BJ (cell line): ENCODE data around the gene DOCK4. TPM values are rescaled to one million over a fixed set of nuclear protein-coding genes. Genes with fewer than 3 reads are reported as not detected.

Experiments
- CTCF ChIA-PET: fragments of 350-600 bp; formaldehyde crosslinking; extraction: SDS; loops from one replicate; lab custom pipeline; 2021; ENCODE audit warnings: antibody characterized with exemption, inconsistent platforms; lab: Yijun Ruan, JAX
- POLR2A ChIA-PET: fragments of 300-600 bp; sonication (Branson Sonifier 250); formaldehyde crosslinking; extraction: SDS; loops from one replicate; lab custom pipeline; 2021; ENCODE audit warnings: antibody characterized with exemption; lab: Charles Lee
- DNase-seq: peaks from one replicate; pipeline ENCODE4 v3.0.0-alpha.2; 2011; ENCODE audit warnings: low read depth
- H3K27me3 ChIP-seq: 2 replicates; pipeline ENCODE4 v1.6.0; 2011; ENCODE audit warnings: low read length; ENCODE audit not compliant: control insufficient read depth, insufficient read depth
- H3K36me3 ChIP-seq: 2 replicates; pipeline ENCODE4 v1.5.1; 2011; ENCODE audit warnings: low read length; ENCODE audit not compliant: control insufficient read depth, insufficient read depth
- H3K4me3 ChIP-seq: 2 replicates; pipeline ENCODE4 v1.5.1; 2011; ENCODE audit warnings: low read depth, mild to moderate bottlenecking, control low read depth, low read length
- polyA plus RNA-seq: library from polyadenylated mRNA; depleted of rRNA; stranded (reverse); fragments of >200 nt; gene quantifications from 2 replicates; pipeline ENCODE4 v1.2.3, GENCODE V29; 2011
- TF ChIP-seq, protein P1 (sequence below): IDR thresholded peaks from 2 replicates; pipeline ENCODE4 v1.5.1; 2011; ENCODE audit warnings: low read depth, mild to moderate bottlenecking, control low read depth, inconsistent platforms, low read length, moderate library complexity; ENCODE audit not compliant: insufficient read depth

DOCK4 gene
- polyA plus RNA-seq, 1 experiment = 0.15 TPM

DNA sequence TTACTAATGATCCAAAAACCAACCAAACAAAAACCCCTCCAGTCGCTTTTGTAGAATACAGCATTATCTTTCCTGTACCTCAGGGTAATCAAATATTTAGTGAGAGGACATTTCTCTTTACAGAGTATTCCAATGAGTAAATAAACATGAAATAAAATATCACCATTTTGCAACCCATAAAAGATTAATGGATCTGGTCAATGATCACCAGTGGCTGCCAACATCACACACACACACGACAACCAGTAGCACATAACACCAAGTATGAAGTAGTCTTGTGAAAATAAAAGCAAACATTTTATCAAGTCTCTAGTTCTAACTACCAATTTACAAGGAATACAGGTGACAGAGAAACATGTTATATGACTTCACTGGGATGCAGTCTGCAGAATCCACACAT lies 455.3 kb downstream of the DOCK4 start:
- Histone ChIP-seq H3K27me3 (no peaks in the 10 kb centered on the region; the same call in 1 of the 2 replicates), H3K36me3 (no peaks in the 10 kb centered on the region), H3K4me3 (no peak overlapping the region)
- POLR2A ChIA-PET = no interaction called here
- CTCF ChIA-PET = interaction anchor here (0.6 to 2.1 kb wide), 7 partner anchors 9 to 1260 kb away, joined by 3 to 9 read pairs (median 5); no protein-coding TSS in a partner anchor
- DNase-seq = no peak
- TF ChIP-seq, protein P1, sequence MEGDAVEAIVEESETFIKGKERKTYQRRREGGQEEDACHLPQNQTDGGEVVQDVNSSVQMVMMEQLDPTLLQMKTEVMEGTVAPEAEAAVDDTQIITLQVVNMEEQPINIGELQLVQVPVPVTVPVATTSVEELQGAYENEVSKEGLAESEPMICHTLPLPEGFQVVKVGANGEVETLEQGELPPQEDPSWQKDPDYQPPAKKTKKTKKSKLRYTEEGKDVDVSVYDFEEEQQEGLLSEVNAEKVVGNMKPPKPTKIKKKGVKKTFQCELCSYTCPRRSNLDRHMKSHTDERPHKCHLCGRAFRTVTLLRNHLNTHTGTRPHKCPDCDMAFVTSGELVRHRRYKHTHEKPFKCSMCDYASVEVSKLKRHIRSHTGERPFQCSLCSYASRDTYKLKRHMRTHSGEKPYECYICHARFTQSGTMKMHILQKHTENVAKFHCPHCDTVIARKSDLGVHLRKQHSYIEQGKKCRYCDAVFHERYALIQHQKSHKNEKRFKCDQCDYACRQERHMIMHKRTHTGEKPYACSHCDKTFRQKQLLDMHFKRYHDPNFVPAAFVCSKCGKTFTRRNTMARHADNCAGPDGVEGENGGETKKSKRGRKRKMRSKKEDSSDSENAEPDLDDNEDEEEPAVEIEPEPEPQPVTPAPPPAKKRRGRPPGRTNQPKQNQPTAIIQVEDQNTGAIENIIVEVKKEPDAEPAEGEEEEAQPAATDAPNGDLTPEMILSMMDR = no peak

DNA sequence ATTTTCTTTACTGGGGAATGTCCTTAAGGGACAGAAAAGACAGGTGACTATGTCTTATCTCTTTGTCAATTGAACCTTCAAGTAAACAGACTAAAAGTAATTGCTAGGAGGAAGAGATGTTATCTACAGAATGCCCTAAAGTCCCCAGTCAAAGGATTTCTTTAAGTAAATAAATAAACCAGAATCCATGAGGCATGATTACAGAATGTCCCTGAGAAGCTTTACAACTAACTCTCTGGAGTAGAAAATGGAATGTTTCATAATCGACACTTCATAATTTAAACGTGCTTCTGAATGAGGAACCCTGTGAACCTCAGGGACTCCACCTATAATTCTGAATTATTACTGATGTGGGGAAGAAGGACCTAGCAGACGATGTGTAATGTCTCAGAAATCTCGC lies 456.0 kb downstream of the DOCK4 start:
- Histone ChIP-seq H3K27me3 (no peaks in the 10 kb centered on the region; the same call in 1 of the 2 replicates), H3K4me3 (no peak overlapping the region), H3K36me3 (no peaks in the 10 kb centered on the region)
- TF ChIP-seq, protein P1 = no peak
- CTCF ChIA-PET = interaction anchor here (0.5 to 2.1 kb wide), 3 partner anchors 9 to 401 kb away, joined by 4 to 9 read pairs (median 6); no protein-coding TSS in a partner anchor
- POLR2A ChIA-PET = no interaction called here
- DNase-seq = no peak

DNA sequence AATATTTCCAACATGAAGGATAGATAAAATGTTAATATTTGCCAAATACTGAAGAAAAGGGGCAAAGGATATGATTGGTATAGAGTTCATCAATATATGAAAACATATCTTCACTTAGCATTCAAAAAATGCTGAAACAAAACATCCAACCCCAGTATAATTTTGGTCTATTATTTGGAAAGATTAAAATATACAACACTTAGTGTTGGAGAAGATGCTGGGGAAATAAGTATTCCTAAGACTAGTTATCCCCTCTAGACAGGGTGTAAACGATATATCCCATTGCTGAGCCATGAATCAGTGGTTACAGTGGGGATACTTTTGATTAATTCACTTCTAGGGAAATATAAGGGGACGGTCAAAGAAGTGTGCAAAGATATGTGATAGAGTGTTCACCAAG lies 456.6 kb downstream of the DOCK4 start:
- POLR2A ChIA-PET = no interaction called here
- no peaks in the 10 kb centered on the region; the same call in 1 of the 2 replicates for H3K27me3 ChIP-seq
- TF ChIP-seq, protein P1 = no peak
- CTCF ChIA-PET = interaction anchor here (1.2 to 2.1 kb wide), 3 partner anchors 8 to 105 kb away, joined by 3 to 9 read pairs (median 6); no protein-coding TSS in a partner anchor
- no peaks in the 10 kb centered on the region for H3K36me3 ChIP-seq
- H3K4me3 ChIP-seq = no peak overlapping the region
- no peak for DNase-seq

DNA sequence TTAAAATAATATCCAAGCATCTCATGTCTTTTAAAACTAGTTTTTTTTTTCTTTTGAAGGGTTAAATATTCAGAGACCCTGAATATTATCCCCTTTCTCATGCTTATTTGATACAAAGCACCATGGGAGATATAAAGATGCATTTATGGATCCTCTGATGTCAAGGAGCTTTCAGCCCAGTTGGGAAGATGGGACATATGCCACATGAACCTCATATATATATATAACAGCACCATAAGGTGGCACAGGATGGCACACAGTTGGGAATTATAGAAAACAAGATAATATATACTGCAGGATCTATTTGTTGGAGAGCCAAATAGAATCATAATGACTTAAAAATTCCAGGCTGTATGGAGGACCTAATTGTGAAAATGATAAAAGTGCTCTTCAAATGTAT lies 458.5 kb downstream of the DOCK4 start:
- Histone ChIP-seq H3K27me3 (no peaks in the 10 kb centered on the region; the same call in 1 of the 2 replicates), H3K4me3 (no peak overlapping the region), H3K36me3 (no peaks in the 10 kb centered on the region)
- CTCF ChIA-PET = no interaction called here
- DNase-seq = no peak
- POLR2A ChIA-PET = no interaction called here
- TF ChIP-seq, protein P1 = no peak

DNA sequence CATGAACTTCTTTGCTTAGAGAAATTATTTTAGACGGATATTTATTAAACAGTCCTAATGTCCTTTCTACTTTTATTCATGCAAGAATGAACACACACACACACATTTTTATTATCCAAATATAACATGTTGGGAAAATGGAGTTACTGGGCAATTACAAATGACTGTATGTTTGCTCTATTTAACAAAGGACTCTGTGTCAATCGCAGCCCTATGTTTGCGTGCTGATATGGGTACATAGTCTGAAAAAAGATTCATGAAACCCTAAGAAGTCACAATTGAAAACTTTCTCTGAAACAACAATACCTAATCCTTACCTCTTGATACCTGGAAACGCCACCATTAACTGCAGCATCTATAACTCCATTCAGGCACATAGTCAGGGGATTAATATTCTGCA lies 459.2 kb downstream of the DOCK4 start:
- CTCF ChIA-PET = no interaction called here
- TF ChIP-seq, protein P1 = no peak
- no peaks in the 10 kb centered on the region; the same call in 1 of the 2 replicates for H3K27me3 ChIP-seq
- no peak for DNase-seq
- POLR2A ChIA-PET = no interaction called here
- no peak overlapping the region for H3K4me3 ChIP-seq
- H3K36me3 ChIP-seq = no peaks in the 10 kb centered on the region
